HEK293 (cell line): Measurements from ENCODE around the gene INO80E.

ENCODE experiments used
- CTCF ChIA-PET: fragments of 350-600 bp; formaldehyde crosslinking; extraction: SDS; loops from one replicate; lab custom pipeline; 2021; ENCODE audit warnings: antibody characterized with exemption; lab: Yijun Ruan, JAX
- POLR2A ChIA-PET: fragments of 300-600 bp; formaldehyde crosslinking; extraction: SDS; loops from one replicate; lab custom pipeline; 2020; ENCODE audit warnings: antibody characterized with exemption, inconsistent platforms; lab: Yijun Ruan, JAX
- H3K27ac ChIP-seq: fragments of 200-500 bp; sonication (Bioruptor generic); 2 replicates; pipeline ENCODE4 v1.5.1; 2014; ENCODE audit warnings: low read depth, low read length, control low read depth, inconsistent platforms; ENCODE audit errors: extremely low read depth
- H3K36me3 ChIP-seq, 2 experiments: fragments of 200-500 bp in 1 of 2; sonication (Bioruptor generic) in 1 of 2; 1 replicate in 1 of 2; 2 replicates in 1 of 2; pipeline ENCODE4 v1.5.1; 2014 to 2017; ENCODE audit warnings: inconsistent platforms in 2 of 2, low read length in 2 of 2; ENCODE audit not compliant: control insufficient read depth in 2 of 2, insufficient read depth in 1 of 2
- H3K4me1 ChIP-seq: fragments of 200-500 bp; sonication (Bioruptor generic); 2 replicates; pipeline ENCODE4 v1.5.1; 2014; ENCODE audit warnings: mild to moderate bottlenecking, low read length, inconsistent platforms; ENCODE audit not compliant: control insufficient read depth, insufficient read depth
- H3K4me3 ChIP-seq: 2 replicates; pipeline ENCODE4 v1.5.1; 2011; ENCODE audit warnings: low read depth, mild to moderate bottlenecking, control low read depth, low read length, moderate library complexity
- H3K9me3 ChIP-seq: fragments of 200-500 bp; sonication (Bioruptor generic); 2 replicates; pipeline ENCODE4 v1.5.1; 2014; ENCODE audit warnings: low read depth, low read length, inconsistent platforms; ENCODE audit not compliant: control insufficient read depth, insufficient read depth
- MZF1 ChIP-seq: fragments of 450-650 bp; formaldehyde crosslinking; IDR thresholded peaks from 2 replicates; pipeline ENCODE4 v1.5.1; 2017; ENCODE audit warnings: missing biosample characterization, missing genetic modification characterization, borderline replicate concordance
- ZBTB21 ChIP-seq: fragments of 450-650 bp; formaldehyde crosslinking; IDR thresholded peaks from 2 replicates; pipeline ENCODE4 v1.5.1; 2017; ENCODE audit warnings: missing biosample characterization, missing genetic modification characterization
- ZFP37 ChIP-seq: fragments of 450-650 bp; formaldehyde crosslinking; IDR thresholded peaks from 2 replicates; pipeline ENCODE4 v1.5.1; 2016; ENCODE audit warnings: missing biosample characterization, missing genetic modification characterization
- ZNF133 ChIP-seq: fragments of 450-650 bp; formaldehyde crosslinking; IDR thresholded peaks from 2 replicates; pipeline ENCODE4 v1.5.1; 2016; ENCODE audit warnings: missing biosample characterization, missing genetic modification characterization
- ZNF157 ChIP-seq: fragments of 450-650 bp; formaldehyde crosslinking; IDR thresholded peaks from 2 replicates; pipeline ENCODE4 v1.5.1; 2016; ENCODE audit warnings: missing biosample characterization, missing genetic modification characterization
- ZNF24 ChIP-seq: fragments of 450-650 bp; formaldehyde crosslinking; IDR thresholded peaks from 2 replicates; pipeline ENCODE4 v1.5.1; 2016; ENCODE audit warnings: missing biosample characterization, missing genetic modification characterization
- ZNF433 ChIP-seq: fragments of 450-650 bp; formaldehyde crosslinking; IDR thresholded peaks from 2 replicates; pipeline ENCODE4 v1.5.1; 2016; ENCODE audit warnings: missing biosample characterization, missing genetic modification characterization, low read depth
- ZNF549 ChIP-seq: fragments of 450-650 bp; IDR thresholded peaks from 2 replicates; pipeline ENCODE4 v1.5.1; 2018; ENCODE audit warnings: missing biosample characterization, missing genetic modification characterization, mild to moderate bottlenecking, inconsistent platforms, moderate library complexity
- ZNF561 ChIP-seq: fragments of 450-650 bp; IDR thresholded peaks from 2 replicates; pipeline ENCODE4 v1.5.1; 2018; ENCODE audit warnings: missing biosample characterization, missing genetic modification characterization, borderline replicate concordance
- ZSCAN23 ChIP-seq: fragments of 450-650 bp; formaldehyde crosslinking; IDR thresholded peaks from 2 replicates; pipeline ENCODE4 v1.5.1; 2016; ENCODE audit warnings: missing biosample characterization, missing genetic modification characterization
- TF ChIP-seq, protein P1 (sequence below): fragments of 450-650 bp; formaldehyde crosslinking; IDR thresholded peaks from 2 replicates; pipeline ENCODE4 v1.5.1; 2016; ENCODE audit warnings: missing biosample characterization, missing genetic modification characterization, borderline replicate concordance
- TF ChIP-seq, protein P2 (sequence below): fragments of 450-650 bp; formaldehyde crosslinking; IDR thresholded peaks from 2 replicates; pipeline ENCODE4 v1.5.1; 2016; ENCODE audit warnings: missing biosample characterization, missing genetic modification characterization
- TF ChIP-seq, protein P3 (sequence below): fragments of 450-650 bp; IDR thresholded peaks from 2 replicates; pipeline ENCODE4 v1.5.1; 2018; ENCODE audit warnings: missing biosample characterization, missing genetic modification characterization
- TF ChIP-seq, protein P4 (sequence below): fragments of 450-650 bp; formaldehyde crosslinking; IDR thresholded peaks from 2 replicates; pipeline ENCODE4 v1.5.1; 2017; ENCODE audit warnings: missing biosample characterization, missing genetic modification characterization

Gene INO80E

DNA sequence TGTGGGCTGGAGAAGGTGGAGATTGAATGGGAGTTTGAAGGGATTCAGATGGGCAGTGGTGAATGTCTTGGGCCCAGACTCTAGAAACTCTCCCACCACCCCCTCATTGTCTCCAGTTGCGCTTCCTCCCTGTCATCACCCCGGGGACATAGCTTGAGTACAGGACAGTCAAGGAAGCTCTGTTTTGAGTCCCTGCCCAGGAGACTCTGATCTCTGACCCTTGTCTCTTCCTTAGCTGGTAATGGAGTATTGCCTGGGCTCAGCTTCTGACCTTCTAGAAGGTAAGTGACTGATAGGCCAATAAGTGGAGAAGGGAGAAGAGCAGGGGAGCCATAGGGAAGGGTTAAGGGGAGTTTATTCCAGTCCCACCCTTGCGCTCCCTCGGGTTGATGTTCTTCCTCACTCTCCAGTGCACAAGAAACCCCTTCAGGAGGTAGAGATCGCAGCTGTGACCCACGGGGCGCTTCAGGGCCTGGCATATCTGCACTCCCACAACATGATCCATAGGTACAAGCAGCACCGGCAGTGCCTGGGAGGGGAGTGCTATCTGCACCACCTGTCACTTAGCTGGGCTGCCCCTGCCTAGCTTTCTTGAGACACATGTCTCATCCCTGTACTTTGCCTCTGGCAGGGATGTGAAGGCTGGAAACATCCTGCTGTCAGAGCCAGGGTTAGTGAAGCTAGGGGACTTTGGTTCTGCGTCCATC lies 17.3 kb upstream of the INO80E start:
- POLR2A ChIA-PET = interaction anchor here (1.0 to 1.3 kb wide), 4 partner anchors 10 to 53 kb away, joined by 3 to 5 read pairs (median 4); partner anchors contain the start of genes KCTD13 and TMEM219
- no peaks in the 10 kb centered on the region for H3K9me3 ChIP-seq
- no peak for TF ChIP-seq ZNF433
- no peak for TF ChIP-seq ZNF24
- TF ChIP-seq, protein P1, sequence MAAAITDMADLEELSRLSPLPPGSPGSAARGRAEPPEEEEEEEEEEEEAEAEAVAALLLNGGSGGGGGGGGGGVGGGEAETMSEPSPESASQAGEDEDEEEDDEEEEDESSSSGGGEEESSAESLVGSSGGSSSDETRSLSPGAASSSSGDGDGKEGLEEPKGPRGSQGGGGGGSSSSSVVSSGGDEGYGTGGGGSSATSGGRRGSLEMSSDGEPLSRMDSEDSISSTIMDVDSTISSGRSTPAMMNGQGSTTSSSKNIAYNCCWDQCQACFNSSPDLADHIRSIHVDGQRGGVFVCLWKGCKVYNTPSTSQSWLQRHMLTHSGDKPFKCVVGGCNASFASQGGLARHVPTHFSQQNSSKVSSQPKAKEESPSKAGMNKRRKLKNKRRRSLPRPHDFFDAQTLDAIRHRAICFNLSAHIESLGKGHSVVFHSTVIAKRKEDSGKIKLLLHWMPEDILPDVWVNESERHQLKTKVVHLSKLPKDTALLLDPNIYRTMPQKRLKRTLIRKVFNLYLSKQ (tag by site-specific recombination) = no peak
- no peak for TF ChIP-seq ZNF133 (tag by site-specific recombination)
- TF ChIP-seq ZNF561 (tag by site-specific recombination) = no peak
- TF ChIP-seq, protein P2, sequence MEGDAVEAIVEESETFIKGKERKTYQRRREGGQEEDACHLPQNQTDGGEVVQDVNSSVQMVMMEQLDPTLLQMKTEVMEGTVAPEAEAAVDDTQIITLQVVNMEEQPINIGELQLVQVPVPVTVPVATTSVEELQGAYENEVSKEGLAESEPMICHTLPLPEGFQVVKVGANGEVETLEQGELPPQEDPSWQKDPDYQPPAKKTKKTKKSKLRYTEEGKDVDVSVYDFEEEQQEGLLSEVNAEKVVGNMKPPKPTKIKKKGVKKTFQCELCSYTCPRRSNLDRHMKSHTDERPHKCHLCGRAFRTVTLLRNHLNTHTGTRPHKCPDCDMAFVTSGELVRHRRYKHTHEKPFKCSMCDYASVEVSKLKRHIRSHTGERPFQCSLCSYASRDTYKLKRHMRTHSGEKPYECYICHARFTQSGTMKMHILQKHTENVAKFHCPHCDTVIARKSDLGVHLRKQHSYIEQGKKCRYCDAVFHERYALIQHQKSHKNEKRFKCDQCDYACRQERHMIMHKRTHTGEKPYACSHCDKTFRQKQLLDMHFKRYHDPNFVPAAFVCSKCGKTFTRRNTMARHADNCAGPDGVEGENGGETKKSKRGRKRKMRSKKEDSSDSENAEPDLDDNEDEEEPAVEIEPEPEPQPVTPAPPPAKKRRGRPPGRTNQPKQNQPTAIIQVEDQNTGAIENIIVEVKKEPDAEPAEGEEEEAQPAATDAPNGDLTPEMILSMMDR = no peak
- no peak overlapping the region for H3K4me3 ChIP-seq
- H3K27ac ChIP-seq = no peak overlapping the region
- peaks cover 27 to 84% of the 10 kb centered on the region in 2 experiments; a peak in 2 of 3 replicates for H3K36me3 ChIP-seq
- peaks cover 8% of the 10 kb centered on the region for H3K4me1 ChIP-seq
- CTCF ChIA-PET = interaction anchor here (0.6 to 2.4 kb wide), 3 partner anchors 14 to 54 kb away, joined by 3 to 8 read pairs (median 3); partner anchors contain the start of genes HIRIP3 and INO80E

DNA sequence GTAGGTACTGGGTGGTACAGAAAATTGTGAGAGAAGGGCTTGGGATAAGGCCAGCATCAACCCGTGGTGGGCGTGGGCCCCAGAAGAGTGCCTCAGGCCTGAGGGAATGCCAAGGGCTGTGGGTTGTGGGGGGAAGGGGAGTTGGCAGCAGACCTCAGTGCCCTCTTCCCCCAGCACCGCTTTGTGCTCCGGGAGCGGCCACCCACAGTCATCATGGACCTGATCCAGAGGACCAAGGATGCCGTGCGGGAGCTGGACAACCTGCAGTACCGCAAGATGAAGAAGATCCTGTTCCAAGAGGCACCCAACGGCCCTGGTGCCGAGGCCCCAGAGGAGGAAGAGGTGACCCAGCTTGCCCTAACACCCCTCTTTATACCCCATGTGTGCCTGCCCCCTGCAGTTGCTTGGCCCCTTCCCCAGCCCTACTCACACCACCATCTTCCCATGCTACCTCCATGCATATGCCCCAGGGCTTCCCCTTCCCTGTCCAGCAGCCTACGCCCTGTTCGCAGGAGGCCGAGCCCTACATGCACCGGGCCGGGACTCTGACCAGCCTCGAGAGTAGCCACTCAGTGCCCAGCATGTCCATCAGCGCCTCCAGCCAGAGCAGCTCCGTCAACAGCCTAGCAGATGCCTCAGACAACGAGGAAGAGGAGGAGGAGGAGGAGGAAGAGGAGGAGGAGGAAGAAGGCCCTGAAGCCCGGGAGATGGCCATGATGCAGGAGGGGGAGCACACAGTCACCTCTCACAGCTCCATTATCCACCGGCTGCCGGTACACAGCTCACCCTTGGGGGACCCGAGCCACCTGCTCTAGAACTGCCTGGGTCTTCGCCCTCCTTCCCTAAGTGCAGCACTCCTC lies 13.3 kb upstream of the INO80E start:
- Histone ChIP-seq H3K36me3 (peaks cover 42 to 100% of the 10 kb centered on the region in 2 experiments), H3K9me3 (no peaks in the 10 kb centered on the region), H3K4me1 (no peaks in the 10 kb centered on the region), H3K4me3 (no peak overlapping the region), H3K27ac (no peak overlapping the region)
- ChIA-PET POLR2A (interaction anchor here (0.7 to 0.9 kb wide), 2 partner anchors 9 to 83 kb away, joined by 3 to 5 read pairs; partner anchors contain the start of genes SEZ6L2 and TAOK2), CTCF (interaction anchor here (0.5 to 1.4 kb wide), 2 partner anchors 50 to 277 kb away, joined by 3 read pairs; no protein-coding TSS in a partner anchor)
- TF ChIP-seq ZNF549 (tag by site-specific recombination) (no peak), ZSCAN23 (tag by site-specific recombination) (no peak), ZFP37 (no peak), ZBTB21 (no peak), ZNF157 (tag by site-specific recombination) (no peak), MZF1 (no peak)
- TF ChIP-seq, protein P3, sequence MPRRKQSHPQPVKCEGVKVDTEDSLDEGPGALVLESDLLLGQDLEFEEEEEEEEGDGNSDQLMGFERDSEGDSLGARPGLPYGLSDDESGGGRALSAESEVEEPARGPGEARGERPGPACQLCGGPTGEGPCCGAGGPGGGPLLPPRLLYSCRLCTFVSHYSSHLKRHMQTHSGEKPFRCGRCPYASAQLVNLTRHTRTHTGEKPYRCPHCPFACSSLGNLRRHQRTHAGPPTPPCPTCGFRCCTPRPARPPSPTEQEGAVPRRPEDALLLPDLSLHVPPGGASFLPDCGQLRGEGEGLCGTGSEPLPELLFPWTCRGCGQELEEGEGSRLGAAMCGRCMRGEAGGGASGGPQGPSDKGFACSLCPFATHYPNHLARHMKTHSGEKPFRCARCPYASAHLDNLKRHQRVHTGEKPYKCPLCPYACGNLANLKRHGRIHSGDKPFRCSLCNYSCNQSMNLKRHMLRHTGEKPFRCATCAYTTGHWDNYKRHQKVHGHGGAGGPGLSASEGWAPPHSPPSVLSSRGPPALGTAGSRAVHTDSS (tag by site-specific recombination) = peak; percentile 95
- TF ChIP-seq, protein P4, sequence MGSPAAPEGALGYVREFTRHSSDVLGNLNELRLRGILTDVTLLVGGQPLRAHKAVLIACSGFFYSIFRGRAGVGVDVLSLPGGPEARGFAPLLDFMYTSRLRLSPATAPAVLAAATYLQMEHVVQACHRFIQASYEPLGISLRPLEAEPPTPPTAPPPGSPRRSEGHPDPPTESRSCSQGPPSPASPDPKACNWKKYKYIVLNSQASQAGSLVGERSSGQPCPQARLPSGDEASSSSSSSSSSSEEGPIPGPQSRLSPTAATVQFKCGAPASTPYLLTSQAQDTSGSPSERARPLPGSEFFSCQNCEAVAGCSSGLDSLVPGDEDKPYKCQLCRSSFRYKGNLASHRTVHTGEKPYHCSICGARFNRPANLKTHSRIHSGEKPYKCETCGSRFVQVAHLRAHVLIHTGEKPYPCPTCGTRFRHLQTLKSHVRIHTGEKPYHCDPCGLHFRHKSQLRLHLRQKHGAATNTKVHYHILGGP = no peak
